Fibroblast of lung (primary cell): ENCODE data around the gene MECR.

Experiments used
- EZH2 ChIP-seq: IDR thresholded peaks from 2 replicates; pipeline ENCODE4 v1.5.1; 2012; ENCODE audit warnings: low read length, control low read depth, mild to moderate bottlenecking; ENCODE audit errors: missing control alignments
- TF ChIP-seq, protein P1 (sequence below), 2 donors: IDR thresholded peaks in 1 of 2; conservative IDR thresholded peaks in 1 of 2; 1 replicate in 1 of 2; 2 replicates in 1 of 2; pipeline ENCODE4 v1.5.1; 2011 to 2012; ENCODE audit warnings: low read length in 2 of 2, control low read depth in 1 of 2, inconsistent platforms in 1 of 2, low read depth in 1 of 2, mild to moderate bottlenecking in 1 of 2

DNA sequence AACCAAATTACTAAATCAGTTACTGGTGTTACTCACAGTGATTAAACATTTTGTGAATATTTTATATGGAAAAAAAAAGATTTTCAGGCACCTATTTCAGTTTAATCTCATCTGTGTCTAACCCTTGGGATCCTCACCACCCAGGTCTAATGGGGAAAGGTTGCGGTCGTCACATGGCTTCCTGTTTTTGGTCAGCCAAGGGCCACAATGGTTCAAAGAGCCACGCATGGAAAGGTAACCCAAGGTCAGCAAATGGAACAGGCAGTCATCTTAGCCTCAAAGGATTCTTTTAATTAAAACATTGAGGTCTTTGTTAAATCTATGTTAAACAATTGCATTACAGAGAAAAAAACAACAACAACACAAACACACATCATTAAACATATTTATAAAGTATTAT, 71.0 kb downstream of the MECR start:
- TF ChIP-seq EZH2, result no peak
- TF ChIP-seq, protein P1, sequence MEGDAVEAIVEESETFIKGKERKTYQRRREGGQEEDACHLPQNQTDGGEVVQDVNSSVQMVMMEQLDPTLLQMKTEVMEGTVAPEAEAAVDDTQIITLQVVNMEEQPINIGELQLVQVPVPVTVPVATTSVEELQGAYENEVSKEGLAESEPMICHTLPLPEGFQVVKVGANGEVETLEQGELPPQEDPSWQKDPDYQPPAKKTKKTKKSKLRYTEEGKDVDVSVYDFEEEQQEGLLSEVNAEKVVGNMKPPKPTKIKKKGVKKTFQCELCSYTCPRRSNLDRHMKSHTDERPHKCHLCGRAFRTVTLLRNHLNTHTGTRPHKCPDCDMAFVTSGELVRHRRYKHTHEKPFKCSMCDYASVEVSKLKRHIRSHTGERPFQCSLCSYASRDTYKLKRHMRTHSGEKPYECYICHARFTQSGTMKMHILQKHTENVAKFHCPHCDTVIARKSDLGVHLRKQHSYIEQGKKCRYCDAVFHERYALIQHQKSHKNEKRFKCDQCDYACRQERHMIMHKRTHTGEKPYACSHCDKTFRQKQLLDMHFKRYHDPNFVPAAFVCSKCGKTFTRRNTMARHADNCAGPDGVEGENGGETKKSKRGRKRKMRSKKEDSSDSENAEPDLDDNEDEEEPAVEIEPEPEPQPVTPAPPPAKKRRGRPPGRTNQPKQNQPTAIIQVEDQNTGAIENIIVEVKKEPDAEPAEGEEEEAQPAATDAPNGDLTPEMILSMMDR (conservative IDR thresholded peaks at IDR 0.05 in 1 of 2, IDR thresholded peaks at IDR 0.05 in 1 of 2; ENCODE audit: low read depth in 1 of 2, low read length in 2 of 2), result no peak
